ENCODE measurements around the gene DCAF5.

Gene DCAF5

DNA sequence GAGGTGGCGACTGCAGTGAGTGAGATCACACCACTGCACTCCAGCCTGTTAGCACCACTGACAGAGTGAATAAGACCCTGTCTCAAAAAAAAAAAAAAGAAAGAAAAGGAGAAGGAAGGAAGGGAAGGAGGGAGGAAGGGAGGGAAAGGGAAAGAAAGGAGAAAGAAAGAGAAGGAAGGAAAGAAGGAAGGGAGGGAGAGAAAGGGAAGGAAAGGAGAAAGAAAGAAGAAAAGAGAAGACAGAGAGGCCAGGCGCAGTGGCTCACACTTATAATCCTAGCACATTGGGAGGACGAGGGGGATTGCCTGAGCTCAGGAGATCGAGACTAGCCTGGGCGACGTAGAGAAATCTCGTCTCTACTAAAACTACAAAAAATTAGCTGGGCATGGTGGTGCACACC, 13.2 kb downstream of the DCAF5 start:
- DNase-seq: no peak

DNA sequence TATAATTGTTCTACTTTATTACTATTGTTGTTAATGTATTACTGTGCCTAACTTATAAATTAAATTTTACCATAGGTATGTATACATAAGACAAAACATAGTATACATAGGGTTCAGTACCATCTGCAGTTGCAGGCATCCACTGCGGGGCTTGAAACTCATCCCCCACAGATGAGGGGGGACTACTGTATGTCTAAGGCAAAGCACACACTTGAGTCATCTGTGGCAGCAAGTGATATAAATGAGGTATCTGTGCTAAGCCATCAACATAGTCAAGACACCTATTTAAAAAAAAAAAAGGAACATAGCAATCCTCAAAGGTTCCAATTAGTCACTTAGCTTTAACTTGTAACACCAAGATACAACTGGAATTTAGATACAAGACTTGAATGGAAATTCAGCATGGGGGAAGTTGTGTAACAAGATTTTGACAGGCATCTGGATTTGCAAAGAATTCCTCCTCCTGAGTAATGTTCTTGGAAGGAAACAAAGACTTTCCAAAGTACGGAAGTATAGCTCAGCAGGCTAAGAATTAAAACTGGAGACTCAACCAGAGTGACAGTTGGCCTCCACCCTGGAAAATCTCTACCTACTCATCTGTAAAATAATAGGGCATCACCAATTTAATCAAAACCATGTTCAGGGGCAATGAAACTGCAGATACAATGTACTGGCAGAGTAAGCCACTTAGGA, 14.9 kb downstream of the DCAF5 start:
- no peak for DNase-seq

DNA sequence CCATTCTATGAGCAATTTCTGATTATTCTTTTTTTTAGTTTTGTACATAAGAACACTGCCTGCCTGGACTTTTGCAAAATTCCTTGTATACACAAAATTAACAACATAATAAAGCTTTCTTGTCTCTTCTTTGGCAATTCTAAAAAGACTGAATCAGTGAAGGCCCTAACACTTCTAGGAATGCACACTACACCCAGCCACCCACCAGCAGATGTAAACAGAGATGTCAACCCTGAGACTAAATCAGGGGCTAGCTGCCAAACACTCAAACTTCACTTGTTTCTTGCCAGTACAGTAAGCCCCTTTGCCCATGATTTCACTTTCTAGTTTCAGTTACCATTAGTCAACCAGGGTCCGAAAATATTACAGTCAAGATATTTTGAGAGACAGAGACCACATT, 15.5 kb downstream of the DCAF5 start:
- DNase-seq: no peak

DNA sequence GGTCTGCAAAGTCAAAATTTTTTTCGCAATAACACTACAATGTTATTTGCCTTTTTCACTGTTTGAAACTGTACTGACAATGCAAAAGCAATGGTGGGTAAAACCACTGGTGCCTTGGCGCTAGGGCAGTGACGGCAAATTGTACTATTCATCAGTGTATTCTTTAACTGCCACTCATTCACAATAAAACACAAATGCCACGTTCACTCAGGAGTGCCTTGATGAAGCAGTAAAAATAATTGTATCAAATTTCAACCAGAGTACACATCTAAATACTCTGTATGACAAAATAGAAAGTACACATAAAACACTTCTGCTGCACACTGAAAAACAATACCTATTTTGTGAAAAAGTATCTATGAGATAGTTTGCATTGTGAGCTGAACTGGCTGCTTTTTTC, 17.8 kb downstream of the DCAF5 start:
- no peak for DNase-seq

DNA sequence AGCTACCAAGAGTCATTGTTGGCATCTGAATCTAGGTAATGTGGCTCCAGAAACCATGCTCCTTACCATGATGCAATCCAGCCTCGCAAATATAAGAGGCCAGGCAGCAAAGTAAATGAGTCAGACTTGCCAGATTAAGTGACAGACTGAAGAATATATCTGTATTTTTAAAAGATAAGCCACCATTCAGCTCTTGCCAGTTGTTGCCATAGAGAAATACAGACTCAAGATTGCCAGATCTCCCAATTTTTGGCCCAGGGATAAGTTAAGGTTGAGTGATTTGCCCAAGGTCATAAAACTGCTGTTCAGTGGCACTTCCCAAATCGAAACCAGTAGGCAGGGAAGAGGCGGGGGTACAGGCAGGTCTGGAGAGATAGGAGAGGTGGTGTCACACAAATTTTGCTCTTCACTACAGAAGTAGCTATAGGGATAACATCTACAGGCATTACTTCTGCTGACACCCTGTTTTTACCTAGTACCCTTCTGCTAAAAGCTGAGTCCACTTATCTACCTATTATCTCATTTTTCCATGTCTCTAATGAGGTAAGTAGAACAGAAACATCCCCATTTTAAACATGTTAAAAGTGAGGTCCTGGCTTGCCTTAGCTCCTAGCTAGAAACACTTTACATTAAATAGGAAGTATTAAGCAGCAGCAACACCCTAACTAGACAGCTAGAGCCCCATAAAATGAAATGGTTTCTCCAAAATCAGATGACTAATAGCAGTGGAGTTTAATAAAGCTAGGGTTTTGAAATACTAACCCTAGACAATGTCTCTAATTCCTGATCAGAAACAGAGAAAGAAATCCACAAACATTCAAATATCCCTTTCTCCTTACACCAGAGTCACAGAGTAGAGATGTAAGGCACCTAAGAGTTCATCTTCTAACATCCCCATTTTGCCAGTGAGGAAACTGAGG, 19.5 kb downstream of the DCAF5 start:
- DNase-seq: no peak

DNA sequence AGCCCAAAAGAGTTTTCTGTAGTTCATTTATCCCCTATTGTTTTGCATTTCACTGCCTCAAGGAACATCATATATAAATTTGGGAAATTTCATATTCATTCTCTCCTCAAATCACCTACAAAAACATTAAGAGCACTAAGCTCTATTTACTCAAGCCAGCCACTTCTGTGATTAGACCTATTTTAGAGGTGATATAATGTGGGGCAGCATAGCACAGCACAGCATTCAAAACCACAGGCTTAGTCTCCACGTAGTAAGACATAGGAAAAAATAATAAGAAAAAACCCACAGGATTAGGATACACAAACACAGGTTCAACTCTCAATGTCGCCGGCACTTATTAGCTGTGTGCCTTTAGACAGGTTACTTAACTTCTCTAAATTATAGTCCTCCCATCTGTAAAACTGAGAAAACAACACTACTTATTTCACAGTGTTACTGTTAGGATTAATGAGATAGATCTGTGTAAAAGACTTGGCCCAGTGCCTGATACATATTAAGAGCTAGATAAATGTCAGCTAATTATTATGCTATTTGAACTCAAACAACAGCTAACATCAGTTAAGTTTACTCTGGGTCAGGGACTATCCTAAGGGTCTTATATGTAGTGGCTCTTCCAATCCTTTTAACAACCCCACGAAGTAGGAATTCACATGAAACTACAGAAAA, 20.3 kb downstream of the DCAF5 start:
- no peak for DNase-seq

DNA sequence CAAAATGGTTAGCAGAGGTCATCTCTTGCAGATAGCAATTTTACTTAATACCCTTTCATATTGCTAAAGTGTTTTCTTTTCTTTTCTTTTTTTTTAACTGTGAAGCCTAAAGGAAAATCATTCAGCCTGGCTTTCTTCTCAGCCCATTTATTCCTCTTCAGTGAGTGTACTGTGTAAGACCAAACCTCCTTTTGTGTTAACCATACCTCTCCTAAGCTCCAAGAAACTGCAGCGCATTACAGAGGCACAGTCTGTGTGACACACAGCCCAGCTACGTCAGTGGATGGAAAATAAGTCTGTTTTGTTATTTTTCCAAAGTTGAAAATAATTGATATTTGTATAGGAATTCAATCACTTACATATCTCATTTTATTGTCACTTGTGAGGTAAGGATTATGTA, 21.7 kb downstream of the DCAF5 start:
- DNase-seq: no peak

DNA sequence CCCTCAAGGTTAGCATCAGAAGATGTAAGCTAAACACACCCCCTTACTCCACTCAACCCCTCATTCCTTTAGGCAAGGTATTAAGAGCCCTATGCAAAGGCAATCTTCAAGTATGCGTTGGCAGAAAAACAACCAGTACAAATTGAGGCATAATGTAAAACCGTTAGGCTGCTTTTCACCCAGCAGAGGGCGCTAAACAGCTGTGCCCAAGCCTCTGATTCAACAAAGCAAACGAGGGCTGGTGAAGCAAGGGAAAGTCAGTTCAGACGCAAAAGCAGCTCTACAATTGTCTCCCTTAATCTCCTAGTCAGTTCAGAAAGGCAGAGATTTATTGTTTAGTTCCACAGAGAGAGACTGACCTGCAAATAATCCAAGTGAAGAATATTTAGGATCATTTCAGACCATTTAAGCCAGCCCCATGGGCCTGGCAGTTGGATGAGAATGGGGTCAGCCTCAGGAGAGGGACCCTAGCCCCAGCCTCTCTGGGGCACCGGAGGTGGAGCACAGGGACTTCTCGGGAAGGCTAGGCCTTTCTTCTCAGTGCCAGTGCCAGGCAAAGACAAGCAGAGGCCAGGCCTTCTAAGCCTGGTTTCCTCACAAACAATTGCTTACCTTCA, 23.5 kb downstream of the DCAF5 start:
- DNase-seq: peak in 3 of 4 experiments; percentile 20 to 61 (median 53)

DNA sequence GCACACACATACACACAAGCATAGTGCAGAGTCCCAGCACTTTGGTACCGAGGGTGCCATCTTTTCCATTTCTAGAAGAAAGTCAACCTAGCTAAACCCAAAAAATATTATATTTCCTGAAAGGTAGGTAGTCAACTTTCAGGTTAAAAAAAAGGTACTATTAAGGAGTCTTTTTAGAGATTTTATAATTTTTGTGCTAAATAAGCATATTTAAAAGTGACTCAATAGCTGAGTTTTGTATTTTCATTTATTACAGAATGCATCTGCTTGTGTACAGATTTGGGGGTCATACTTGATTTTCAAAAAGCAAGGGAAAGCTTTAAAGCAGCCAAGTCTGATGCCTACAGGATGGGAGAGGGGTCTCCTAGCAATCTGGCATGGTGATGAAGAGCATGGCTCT, 34.6 kb downstream of the DCAF5 start:
- no peak for DNase-seq

DNA sequence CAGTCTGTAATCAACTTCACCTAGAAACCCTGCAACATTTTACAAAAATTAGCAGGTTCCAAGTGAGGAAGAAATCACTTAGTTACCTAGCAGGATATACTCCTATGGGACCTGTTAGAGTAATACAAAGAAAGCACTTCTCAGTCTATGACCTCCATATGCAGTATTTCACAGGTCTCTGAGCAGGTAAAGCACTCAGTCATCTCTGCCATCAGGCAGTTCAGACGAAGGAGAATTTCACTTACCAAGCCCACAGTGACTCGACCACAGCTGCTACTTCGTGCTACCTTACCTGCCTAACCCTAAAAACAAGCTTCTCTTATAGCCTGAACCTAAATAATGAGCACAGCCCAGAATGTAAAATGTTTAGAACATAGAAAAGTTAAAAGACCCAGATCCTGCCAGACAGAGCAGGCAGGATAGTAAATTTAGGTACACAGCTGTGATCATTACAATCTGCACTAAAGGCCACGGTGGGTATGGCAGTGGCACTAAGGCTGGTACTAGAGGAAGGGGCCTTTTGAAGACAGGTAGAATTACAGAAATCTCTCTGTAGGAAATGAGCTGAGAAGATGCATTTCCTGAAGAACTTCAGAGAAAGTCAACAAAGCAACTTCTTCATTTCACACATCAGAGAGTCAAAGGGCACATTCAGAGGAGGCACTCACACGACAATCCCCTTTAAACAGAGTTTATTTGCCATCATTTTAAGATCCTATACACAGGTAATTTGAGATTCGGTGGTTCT, 35.7 kb downstream of the DCAF5 start:
- no peak for DNase-seq

DNA sequence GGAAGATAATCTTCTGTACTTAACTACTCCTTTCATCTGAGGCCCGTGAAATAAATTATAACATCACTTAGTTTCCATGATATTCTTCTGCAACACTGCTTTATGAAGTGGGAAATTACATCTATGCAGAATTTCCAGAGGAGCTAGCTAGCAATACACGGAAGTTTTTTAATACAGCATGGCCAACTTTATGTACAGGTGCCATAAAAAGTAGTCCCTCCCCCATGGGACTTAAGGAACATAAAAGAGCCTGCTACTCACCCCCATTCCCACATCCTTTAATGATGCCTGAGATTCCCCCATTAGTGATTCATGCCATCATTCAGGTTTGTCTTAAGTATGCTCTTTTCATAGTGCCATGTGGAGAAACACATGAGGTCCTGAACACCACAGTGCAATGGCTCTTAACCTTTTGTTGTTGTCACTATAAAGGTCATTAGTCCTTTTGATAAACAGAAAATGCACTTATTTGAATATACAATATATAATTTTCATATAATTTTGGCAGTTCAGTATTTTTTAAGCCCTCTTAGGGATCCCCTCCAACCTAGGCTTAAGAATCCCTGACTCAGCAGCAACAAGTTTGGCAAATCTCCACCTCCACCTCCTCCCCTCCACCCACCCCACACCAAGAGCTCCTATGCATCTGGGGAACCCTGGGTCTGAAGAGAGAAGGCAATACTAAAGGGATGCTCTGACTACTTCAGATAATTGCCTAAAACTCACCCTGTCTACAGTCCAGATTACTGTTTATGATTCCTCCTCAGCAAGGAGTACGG, 37.3 kb downstream of the DCAF5 start:
- DNase-seq: no peak

DNA sequence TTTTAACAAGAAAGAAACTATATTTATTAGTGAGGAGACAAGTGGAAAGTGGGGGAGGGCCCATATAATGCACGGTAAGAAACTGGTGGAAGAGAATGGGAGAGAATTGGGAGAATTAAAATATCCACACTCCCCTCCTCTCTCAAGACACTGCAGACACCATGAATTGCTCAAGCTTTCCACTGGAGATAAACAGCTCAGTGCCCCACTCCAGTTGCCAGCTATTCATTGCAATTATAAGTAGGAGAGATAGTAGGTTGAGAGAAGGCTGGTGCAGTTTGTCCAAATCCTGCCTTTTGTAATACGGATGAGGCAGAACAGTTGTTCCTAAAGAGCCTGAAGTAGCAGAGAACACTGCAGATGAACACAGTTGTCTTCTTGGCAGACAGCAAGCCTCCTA, 38.2 kb downstream of the DCAF5 start:
- DNase-seq: no peak

DNA sequence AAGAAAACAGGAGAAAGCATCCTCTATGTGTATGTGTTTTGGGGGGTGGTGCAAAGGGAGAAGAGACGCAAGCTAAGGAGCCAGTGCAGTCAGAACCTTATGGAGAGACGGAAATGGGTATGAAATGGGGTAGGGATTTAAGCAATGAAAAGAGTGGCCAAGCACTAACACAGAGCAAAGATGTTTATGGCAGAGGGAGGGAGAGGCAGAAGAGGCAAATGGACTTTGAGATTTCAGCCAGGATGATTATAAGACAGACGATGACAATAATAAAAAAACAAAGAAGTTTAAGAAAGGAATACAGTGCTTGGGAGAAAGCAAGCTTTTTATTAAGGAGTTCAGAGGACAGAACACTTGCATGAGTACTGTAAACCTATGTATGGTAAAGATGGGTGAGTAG, 44.6 kb downstream of the DCAF5 start:
- DNase-seq: no peak

DNA sequence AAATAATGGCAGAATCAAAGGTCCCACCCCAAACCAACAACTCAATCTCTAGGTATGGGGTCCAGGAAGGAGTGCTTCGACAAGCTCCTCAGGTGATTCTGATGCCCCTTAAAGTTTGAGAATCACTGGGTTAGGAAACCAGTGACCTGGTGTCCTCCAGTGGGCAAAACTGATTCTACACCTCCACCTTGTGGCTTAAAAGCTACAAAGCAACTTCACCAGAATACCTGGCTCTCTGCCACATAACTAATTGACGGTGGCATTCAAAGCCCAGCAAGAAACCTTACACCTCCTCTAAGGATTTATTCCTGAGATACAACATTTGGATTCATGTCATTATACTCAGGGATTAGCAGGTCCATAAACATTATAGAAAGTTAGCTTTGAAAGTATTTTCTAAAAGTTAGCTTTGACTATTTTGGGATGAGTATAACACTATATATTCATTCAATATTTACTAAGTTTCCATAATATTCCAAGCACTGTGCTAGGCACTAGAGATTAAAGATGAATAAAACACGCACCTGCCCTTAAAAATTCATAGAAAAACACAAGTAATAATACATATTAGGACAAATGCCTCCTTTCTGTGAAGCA, 45.4 kb downstream of the DCAF5 start:
- DNase-seq: no peak

DNA sequence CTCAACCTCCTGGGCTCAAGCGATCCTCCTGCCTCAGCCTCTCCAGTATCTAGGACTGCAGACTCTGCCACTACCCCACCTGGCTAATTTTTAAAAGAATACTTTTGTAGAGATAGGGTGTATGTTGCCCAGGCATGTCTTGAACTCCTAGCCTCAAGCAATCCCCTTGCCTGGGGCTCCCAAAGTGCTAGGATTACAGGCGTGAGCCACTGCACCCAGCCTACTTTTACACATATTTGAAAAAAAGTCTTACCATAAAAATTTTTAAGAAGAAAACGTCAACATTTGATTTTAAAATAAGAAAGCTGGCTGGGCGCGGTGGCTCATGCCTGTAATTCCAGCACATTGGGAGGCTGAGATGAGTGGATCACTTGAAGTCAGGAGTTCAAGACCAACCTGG, 46.5 kb downstream of the DCAF5 start:
- DNase-seq: no peak

DNA sequence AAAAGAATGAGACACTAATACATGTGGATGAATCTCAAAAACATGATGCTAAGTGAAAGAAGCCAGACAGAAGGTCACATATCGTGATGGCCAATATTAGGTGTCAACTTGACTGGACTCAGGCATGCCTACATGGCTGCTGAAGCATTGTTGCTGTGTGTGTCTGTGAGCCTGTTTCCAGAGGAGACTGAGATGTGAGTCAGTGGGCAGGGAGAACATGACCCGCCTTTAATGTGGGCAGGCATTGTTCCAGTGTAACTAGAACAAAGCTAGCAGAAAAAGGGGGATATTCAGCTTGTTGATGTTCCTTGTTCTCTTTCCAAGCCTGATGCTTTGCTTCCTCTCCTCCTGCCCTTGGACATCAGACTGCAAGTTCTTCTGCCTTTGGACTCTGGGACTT, 47.6 kb downstream of the DCAF5 start:
- DNase-seq: no peak

DNA sequence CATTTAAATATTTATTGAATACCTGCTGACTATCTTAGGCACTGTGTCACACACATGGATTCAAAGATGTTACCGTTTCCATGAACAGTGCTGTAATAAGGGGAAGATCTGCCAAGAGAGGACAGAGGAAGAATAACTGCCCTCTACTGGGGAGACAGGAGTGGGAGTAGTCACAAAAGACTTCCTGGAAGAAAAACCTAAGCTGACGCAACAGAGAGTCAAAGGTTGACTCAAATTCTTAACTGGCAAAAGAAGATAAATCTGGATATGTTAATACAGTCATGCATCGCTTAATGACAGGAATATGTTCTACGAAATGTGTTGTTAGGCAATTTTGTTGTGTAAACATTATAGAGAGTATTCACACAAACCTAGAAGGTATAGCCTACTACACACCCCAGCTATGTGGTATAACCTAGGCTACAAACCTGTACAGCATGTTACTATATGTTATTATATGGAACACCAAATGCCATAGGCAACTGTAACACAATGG, 51.5 kb downstream of the DCAF5 start:
- no peak for DNase-seq

DNA sequence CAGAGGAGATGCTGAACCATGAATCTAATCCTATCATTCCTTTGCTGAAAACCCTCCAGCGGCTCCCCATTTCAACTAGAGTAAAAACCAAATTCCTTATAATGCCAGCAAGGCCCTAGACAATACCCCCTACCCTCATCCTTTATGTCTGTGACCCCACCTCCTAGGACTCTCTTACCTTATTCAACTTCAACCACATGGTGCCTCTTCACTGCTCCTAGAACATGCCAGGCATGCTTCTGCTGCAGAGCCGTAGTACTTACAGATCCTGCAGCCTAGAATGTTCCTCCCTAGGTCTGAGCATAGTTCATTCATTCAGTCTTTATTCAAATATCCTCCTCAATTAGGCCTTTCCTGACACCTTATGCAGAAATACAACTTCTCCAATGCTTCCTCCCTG, 54.9 kb downstream of the DCAF5 start:
- DNase-seq: no peak

DNA sequence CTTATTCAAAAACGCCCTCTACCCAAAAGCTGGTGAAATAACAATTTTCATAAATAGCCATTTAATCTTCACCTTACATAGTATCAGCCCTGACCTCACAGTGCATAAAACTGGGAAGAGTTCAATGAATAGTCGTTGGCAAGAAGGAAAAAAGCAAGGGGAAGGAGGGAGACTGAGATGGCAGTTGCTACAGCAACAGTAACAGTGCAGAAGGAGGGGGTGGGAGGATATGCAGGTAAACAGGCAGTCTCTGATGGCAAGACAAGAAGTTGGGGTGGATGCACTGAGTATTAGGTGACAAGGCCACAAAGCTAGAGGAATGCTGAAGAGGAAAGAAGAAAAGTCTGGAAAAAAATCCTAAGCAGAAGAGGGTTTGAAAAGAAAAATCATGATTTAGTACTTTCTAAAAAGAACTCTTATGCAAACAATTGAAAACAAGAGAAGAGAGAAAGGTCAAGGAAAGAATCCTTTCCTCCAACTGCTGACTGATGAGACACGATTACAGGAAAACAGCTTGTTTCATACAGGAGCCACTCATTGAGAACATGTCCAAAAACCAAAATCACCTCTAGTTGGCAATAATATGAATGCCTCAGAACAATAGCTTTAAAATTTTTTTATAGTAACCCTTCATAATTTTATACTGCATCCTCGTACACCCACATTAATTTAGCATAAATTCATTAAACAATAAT, 56.0 kb downstream of the DCAF5 start:
- DNase-seq: no peak

DNA sequence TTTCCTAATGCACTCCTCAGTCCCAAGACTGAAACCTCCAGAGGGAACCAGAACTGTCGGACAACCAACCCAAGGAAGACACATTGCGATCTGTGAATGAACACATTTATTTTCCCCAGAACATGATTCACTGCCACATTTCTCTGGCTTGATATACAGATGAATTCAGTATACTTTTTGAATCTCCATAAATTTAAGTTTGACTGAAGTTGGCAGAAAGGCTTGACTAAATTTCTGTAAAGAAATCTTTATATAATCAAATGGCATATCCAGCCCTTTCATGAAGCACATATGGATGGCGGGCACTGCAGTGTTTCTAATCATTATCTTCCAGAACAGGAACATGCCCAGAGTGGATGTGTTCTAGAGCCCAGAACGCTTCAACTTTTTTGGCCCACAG, 56.7 kb downstream of the DCAF5 start:
- DNase-seq: no peak

DNA sequence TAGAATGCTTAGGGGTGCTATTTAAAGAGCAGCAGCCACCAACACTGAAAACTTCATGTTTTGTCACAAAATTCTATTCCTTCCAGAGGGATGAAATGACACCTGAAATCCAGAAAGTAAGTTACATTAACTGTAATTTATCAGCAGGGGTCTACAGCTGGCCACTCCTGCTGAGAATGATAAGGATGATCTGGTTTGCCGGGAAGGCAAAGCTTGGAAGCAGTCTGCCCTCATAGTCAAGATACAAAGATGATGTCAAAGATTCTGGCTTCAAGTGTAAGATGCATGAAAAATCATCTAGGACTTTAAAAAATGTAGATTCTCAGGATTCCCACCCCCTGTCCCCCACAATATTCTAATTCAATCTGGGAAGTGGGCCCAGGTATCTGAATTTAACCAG, 58.4 kb downstream of the DCAF5 start:
- no peak for DNase-seq

Data from activated naive CD4-positive, alpha-beta T cell (primary cell).